ENCODE measurements around the gene EYA4. TPM values are rescaled to one million over a fixed set of nuclear protein-coding genes. Genes with fewer than 3 reads are reported as not detected.

EYA4 gene
- total RNA-seq, 1 experiment from 2014 or later = 0.24 TPM

GRCh38 chr6:133380047-133380446 lies 138.9 kb downstream of the EYA4 start:
- ATAC-seq (no peak), DNase-seq (ENCODE audit: low spot score) (no peak)
- Mint-ChIP-seq H3K36me3 (no peaks in the 10 kb centered on the region), H3K4me1 (no peaks in the 10 kb centered on the region), H3K27ac (no peak overlapping the region), H3K4me3 (no peak overlapping the region), H3K9me3 (no peaks in the 10 kb centered on the region), H3K27me3 (ENCODE audit: low read depth) (no peaks in the 10 kb centered on the region)
- POLR2A ChIA-PET = no interaction called here
- TF ChIP-seq ZNF219 (CRISPR knock-in tag; IDR thresholded peaks at IDR 0.05; ENCODE audit: borderline replicate concordance) (no peak), IRF2 (CRISPR knock-in tag; IDR thresholded peaks at IDR 0.05; ENCODE audit: borderline replicate concordance, low read depth) (no peak), ZNF121 (CRISPR knock-in tag; IDR thresholded peaks at IDR 0.05) (no peak), HMGA2 (CRISPR knock-in tag; IDR thresholded peaks at IDR 0.05) (no peak), AFF4 (CRISPR knock-in tag; IDR thresholded peaks at IDR 0.05; ENCODE audit: borderline replicate concordance) (no peak), PREB (CRISPR knock-in tag; IDR thresholded peaks at IDR 0.05; ENCODE audit: borderline replicate concordance) (no peak), ELF4 (CRISPR knock-in tag; IDR thresholded peaks at IDR 0.05; ENCODE audit: low read depth) (no peak), SMAD4 (CRISPR knock-in tag; IDR thresholded peaks at IDR 0.05) (no peak), E2F1 (CRISPR knock-in tag; IDR thresholded peaks at IDR 0.05) (no peak)
- TF ChIP-seq, protein P1, sequence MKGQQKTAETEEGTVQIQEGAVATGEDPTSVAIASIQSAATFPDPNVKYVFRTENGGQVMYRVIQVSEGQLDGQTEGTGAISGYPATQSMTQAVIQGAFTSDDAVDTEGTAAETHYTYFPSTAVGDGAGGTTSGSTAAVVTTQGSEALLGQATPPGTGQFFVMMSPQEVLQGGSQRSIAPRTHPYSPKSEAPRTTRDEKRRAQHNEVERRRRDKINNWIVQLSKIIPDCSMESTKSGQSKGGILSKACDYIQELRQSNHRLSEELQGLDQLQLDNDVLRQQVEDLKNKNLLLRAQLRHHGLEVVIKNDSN (CRISPR knock-in tag; IDR thresholded peaks at IDR 0.05) = no peak
- TF ChIP-seq, protein P2, sequence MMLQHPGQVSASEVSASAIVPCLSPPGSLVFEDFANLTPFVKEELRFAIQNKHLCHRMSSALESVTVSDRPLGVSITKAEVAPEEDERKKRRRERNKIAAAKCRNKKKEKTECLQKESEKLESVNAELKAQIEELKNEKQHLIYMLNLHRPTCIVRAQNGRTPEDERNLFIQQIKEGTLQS (CRISPR knock-in tag; conservative IDR thresholded peaks at IDR 0.05) = no peak
- CTCF ChIA-PET = no interaction called here

GRCh38 chr6:133380723-133381122 lies 139.6 kb downstream of the EYA4 start:
- ATAC-seq (no peak), DNase-seq (ENCODE audit: low spot score) (no peak)
- CTCF ChIA-PET = no interaction called here
- TF ChIP-seq JUN (CRISPR knock-in tag; IDR thresholded peaks at IDR 0.05) (no peak), NR1H2 (CRISPR knock-in tag; IDR thresholded peaks at IDR 0.05) (no peak)
- TF ChIP-seq, protein P3, sequence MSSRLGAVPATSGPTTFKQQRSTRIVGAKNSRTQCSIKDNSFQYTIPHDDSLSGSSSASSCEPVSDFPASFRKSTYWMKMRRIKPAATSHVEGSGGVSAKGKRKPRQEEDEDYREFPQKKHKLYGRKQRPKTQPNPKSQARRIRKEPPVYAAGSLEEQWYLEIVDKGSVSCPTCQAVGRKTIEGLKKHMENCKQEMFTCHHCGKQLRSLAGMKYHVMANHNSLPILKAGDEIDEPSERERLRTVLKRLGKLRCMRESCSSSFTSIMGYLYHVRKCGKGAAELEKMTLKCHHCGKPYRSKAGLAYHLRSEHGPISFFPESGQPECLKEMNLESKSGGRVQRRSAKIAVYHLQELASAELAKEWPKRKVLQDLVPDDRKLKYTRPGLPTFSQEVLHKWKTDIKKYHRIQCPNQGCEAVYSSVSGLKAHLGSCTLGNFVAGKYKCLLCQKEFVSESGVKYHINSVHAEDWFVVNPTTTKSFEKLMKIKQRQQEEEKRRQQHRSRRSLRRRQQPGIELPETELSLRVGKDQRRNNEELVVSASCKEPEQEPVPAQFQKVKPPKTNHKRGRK (CRISPR knock-in tag; IDR thresholded peaks at IDR 0.05; ENCODE audit: borderline replicate concordance) = 0 out of 2 replicates have a peak, but pooled peaks have one; percentile 19
- no peaks in the 10 kb centered on the region for H3K27me3 Mint-ChIP-seq (ENCODE audit: low read depth)
- H3K9me3 Mint-ChIP-seq = no peaks in the 10 kb centered on the region
- no peak overlapping the region for H3K27ac Mint-ChIP-seq
- POLR2A ChIA-PET = no interaction called here
- no peaks in the 10 kb centered on the region for H3K36me3 Mint-ChIP-seq
- no peaks in the 10 kb centered on the region for H3K4me1 Mint-ChIP-seq
- H3K4me3 Mint-ChIP-seq = no peak overlapping the region

DNA sequence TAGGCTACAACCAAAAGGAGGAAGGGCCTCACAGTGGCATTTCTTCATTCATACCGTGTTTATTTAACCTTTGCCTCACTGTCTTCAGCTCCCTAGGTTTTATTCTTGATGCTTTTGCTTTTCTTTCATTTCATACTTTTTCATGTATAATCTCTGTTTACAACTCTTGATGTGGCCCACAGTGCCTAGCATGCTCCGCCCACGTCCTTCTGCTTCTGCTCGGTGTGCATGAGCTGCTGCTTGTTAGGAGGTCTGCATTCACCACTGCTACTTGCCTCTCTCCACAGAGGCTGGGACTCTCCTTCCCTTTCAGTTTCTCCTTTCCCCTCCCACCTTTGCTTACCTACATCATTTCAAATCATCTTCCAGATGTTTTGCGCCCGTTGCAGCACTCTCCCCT lies 147.6 kb downstream of the EYA4 start:
- CTCF ChIA-PET = no interaction called here
- ATAC-seq (no peak), DNase-seq (ENCODE audit: low spot score) (no peak)
- no peaks in the 10 kb centered on the region for H3K9me3 Mint-ChIP-seq
- no peak overlapping the region for H3K27ac Mint-ChIP-seq
- no peaks in the 10 kb centered on the region for H3K27me3 Mint-ChIP-seq (ENCODE audit: low read depth)
- no peak overlapping the region for H3K4me3 Mint-ChIP-seq
- POLR2A ChIA-PET = no interaction called here
- H3K4me1 Mint-ChIP-seq = peaks cover 26% of the 10 kb centered on the region
- no peaks in the 10 kb centered on the region for H3K36me3 Mint-ChIP-seq
- TF ChIP-seq SMAD4 (CRISPR knock-in tag; IDR thresholded peaks at IDR 0.05) = no peak
- no peak for TF ChIP-seq KAT7 (CRISPR knock-in tag; IDR thresholded peaks at IDR 0.05; ENCODE audit: borderline replicate concordance)
- no peak for TF ChIP-seq CREM (CRISPR knock-in tag; IDR thresholded peaks at IDR 0.05)
- TF ChIP-seq ZNF263 (CRISPR knock-in tag; IDR thresholded peaks at IDR 0.05; ENCODE audit: low read depth) = no peak
- no peak for TF ChIP-seq NFYB (CRISPR knock-in tag; conservative IDR thresholded peaks at IDR 0.05; ENCODE audit: low read depth)
- no peak for TF ChIP-seq FOXP1 (CRISPR knock-in tag; IDR thresholded peaks at IDR 0.05; ENCODE audit: borderline replicate concordance)
- TF ChIP-seq, protein P3 (CRISPR knock-in tag; IDR thresholded peaks at IDR 0.05; ENCODE audit: borderline replicate concordance) = no peak
- no peak for TF ChIP-seq IRF2 (CRISPR knock-in tag; IDR thresholded peaks at IDR 0.05; ENCODE audit: borderline replicate concordance, low read depth)
- no peak for TF ChIP-seq ATF1 (CRISPR knock-in tag; IDR thresholded peaks at IDR 0.05)
